HG03520 (cell line): ENCODE measurements around the gene NFASC.

Experiments
- ATAC-seq: cut with Tn5 transposase; IDR thresholded peaks from one replicate; pipeline ENCODE4 v1.9.1; 2021; ENCODE audit warnings: mild to moderate bottlenecking, moderate library complexity; ENCODE audit not compliant: unreplicated experiment

NFASC gene

DNA sequence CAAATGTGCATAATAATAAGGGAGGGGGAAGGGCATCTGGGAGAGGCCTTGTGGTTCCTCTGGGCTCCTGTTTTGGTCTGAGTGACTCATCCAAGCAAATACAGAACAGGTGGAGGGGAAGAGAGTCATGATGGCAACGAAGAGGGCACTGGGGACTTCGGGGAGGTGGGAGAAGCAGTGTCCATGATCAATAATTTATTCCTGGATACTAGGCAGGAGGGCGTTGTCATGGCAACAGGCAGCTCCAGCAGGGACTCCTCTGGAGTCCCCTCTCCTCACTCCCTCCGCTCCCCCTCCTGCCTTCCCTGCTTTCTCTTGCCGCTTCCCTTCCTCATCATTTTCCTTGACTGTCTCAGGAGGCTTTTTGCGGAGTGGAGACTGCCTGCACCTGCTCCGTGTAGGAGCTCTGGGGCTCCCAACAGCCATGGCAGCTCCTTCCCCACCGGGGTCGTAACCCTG is 12.3 kb upstream of the NFASC start:
- ATAC-seq = no peak

GRCh38 chr1:204859861-204860267 is 10.8 kb upstream of the NFASC start:
- no peak for ATAC-seq

DNA sequence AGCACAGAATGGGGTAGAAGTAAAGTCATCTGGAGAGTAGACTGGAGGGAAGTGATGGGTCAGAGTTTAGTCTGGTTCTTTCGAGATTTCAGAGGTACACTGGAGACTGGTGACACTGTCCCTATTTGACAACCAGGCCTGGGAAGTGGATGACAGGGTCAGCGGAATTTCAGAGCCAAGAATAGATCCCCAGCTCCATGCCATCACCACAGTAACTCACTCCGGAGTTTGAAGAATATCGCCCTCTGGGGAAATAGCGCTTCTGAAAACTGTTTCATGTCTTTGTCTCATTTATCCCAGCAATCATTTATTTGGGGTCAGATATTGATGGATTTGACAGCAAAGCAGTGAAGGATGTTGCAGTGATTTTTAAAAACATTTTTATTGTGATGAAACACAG is 7.6 kb upstream of the NFASC start:
- ATAC-seq = no peak

- no peak for ATAC-seq
Observed at GRCh38 chr1:204863730-204864129, 6.9 kb upstream of the NFASC start.

- no peak for ATAC-seq
Observed at GRCh38 chr1:204866051-204866596, 4.5 kb upstream of the NFASC start.

- ATAC-seq = no peak
Observed at GRCh38 chr1:204867203-204867602, 3.5 kb upstream of the NFASC start.

GRCh38 chr1:204867666-204868339 is 2.9 kb upstream of the NFASC start:
- no peak for ATAC-seq

- ATAC-seq = no peak
Observed at GRCh38 chr1:204868340-204868700, 2.3 kb upstream of the NFASC start.

- ATAC-seq = no peak
Observed at GRCh38 chr1:204869097-204869496, 1.6 kb upstream of the NFASC start.

- no peak for ATAC-seq
Observed at GRCh38 chr1:204871405-204872037, 859 bp downstream of the NFASC start.

GRCh38 chr1:204872262-204872881 is 1.7 kb downstream of the NFASC start:
- no peak for ATAC-seq

DNA sequence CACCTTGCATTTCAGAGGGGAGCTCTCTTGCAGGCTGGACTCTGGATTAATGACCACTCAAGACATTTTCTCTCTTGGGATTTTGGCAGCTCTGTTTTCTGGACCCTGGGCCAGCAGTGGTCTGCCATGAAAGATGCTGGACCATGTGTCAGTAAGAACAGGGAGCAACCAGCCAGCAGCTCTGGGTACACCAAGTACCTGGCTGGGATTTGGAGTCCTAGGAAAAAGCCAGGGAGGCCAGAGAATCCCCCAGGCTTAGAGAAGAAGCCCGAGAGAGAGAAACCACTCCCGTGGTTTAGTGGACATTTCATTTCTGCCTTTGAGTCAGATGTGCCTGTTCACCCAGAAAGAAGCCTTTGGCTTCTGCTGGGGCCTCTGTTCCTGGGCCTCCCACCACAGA is 2.5 kb downstream of the NFASC start:
- no peak for ATAC-seq

- no peak for ATAC-seq
Observed at GRCh38 chr1:204873714-204874113, 3.1 kb downstream of the NFASC start.

- no peak for ATAC-seq
Observed at GRCh38 chr1:204874274-204874673, 3.6 kb downstream of the NFASC start.

GRCh38 chr1:204875255-204875654 is 4.6 kb downstream of the NFASC start:
- no peak for ATAC-seq

DNA sequence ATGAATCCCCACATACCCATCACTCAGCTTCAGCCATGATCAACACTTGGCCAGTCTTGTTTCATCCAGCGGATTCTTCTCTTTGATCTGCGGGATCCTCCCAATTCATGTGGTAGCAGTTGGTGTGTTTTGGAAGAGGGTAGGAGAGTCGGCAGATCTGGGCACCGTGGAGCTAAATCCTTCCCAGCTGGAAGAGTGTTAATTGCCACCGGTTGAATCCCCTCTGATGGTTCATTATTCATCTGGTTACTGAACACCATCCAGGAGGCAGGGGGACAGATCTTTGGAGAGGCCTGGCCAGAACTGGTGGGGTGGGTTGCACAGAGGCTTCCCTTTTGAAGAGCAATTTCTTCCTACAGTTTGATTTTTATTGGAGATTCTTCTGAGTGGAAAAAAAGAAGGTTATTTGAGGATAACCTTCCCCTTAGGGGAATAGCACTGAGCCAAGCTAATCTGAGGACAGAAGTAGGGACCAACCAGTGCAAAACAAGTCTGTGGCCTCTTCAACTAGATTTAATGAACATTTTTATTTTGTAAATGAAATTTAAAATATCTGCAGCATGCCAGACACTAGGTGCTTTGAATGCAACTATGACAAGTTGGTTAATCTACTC is 8.1 kb downstream of the NFASC start:
- no peak for ATAC-seq

DNA sequence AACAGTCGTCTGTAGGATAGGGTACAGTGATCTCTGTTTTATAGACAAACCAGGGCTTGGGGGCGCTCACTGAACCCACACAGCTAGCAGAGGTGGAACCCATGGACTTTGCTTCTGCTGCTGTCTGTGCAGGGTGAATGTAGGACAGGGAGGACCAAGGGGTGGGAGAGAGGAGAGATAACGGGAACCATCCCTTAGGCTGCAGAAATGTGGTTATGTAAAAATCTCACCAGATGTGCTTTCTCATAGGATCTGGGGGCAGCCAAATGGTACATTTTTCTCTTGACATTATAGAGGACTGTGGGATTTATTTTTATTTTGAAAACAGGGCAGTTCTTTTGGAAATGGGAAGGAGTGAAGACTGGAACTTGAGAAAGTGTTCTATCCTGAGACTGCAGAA is 8.7 kb downstream of the NFASC start:
- ATAC-seq = no peak

GRCh38 chr1:204880906-204881305 is 10.2 kb downstream of the NFASC start:
- no peak for ATAC-seq

DNA sequence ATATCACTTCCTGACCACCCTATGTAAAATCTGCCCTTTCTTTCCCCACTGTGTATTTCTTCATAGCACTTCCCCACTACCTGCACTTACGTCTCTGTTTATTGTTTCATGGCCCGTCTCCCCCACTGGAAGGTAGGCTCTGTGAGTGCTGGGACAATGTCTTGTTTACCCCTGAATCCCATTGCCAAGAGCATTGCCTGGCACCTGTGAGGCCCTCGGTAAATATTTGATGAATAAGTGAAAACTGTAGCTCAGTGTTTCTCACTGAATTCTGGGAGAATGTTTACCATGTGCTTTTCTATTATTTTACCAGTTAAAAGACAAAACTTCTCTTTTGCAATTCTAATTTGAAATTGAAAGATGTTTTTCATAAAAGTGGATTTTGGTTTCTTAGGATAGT is 11.8 kb downstream of the NFASC start:
- no peak for ATAC-seq

DNA sequence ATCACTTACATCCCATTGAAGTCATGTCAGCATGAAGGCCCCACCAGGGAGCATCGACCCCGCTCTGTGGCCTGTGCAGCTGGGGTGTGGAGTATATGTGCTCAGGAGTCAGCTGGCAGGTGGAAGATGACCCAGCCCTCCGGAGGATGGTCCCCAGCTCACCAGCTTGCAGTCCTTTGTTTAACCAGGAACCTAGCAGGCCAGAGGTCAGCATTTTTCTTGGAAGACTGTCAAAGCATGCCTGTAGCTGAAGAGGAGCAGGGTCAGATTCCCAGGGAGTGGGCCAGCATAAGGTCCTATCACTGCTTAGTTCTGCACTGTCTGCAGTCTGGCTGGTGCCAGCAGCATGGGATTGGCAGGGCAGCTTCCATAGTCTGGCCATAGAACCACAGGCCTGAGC is 12.7 kb downstream of the NFASC start:
- ATAC-seq = no peak

- no peak for ATAC-seq
Observed at GRCh38 chr1:204885288-204885711, 14.6 kb downstream of the NFASC start.

- ATAC-seq = no peak
Observed at GRCh38 chr1:204885790-204886189, 15.1 kb downstream of the NFASC start.
